Tibial nerve (tissue), 4 donors: Measurements from ENCODE around the gene ARF3. TPM values are rescaled to one million over a fixed set of nuclear protein-coding genes. Genes with fewer than 3 reads are reported as not detected.

Experiments
- DNase-seq, 2 donors: peaks; one replicate each; pipeline ENCODE4 v3.0.0-alpha.2; 2019; ENCODE audit warnings: low spot score in 2 of 2
- H3K27ac ChIP-seq, 4 donors: fragments of 200-600 bp; sonication (generic) in 3 of 4; one replicate each; pipeline ENCODE4 v1.5.1; 2017 to 2019; ENCODE audit warnings: mild to moderate bottlenecking in 1 of 4
- H3K27me3 ChIP-seq, 2 donors: fragments of 200-600 bp; sonication (generic) in 1 of 2; one replicate each; pipeline versions ENCODE4 v1.5.1 to v1.6.0; 2017 to 2019
- H3K36me3 ChIP-seq, 3 donors: fragments of 200-600 bp; sonication (generic); one replicate each; pipeline ENCODE4 v1.5.1; 2018 to 2019
- H3K4me1 ChIP-seq, 4 donors: fragments of 200-600 bp; sonication (generic) in 3 of 4; one replicate each; pipeline ENCODE4 v1.5.1; 2017 to 2019
- H3K4me3 ChIP-seq, 4 donors: fragments of 200-600 bp; sonication (generic) in 3 of 4; one replicate each; pipeline ENCODE4 v1.5.1; 2017 to 2019; ENCODE audit warnings: mild to moderate bottlenecking in 1 of 4, moderate library complexity in 1 of 4
- H3K9me3 ChIP-seq, 4 donors: fragments of 200-600 bp; sonication (generic) in 3 of 4; one replicate each; pipeline ENCODE4 v1.5.1; 2017 to 2019
- CTCF ChIP-seq, 5 experiments: fragments of 200-600 bp in 3 of 5; fragments of 450-650 bp in 2 of 5; sonication (generic) in 3 of 5; IDR thresholded peaks; one replicate each; pipeline ENCODE4 v1.5.1; 2016 to 2019; ENCODE audit warnings: antibody characterized with exemption in 5 of 5, mild to moderate bottlenecking in 3 of 5, moderate library complexity in 2 of 5
- EP300 ChIP-seq, 2 donors: sonication (generic); formaldehyde crosslinking; IDR thresholded peaks; one replicate each; pipeline ENCODE4 v1.6.1; 2017; ENCODE audit warnings: antibody characterized with exemption in 2 of 2, mild to moderate bottlenecking in 1 of 2
- POLR2A ChIP-seq, 2 donors: fragments of 450-650 bp; IDR thresholded peaks; one replicate each; pipeline ENCODE4 v1.6.1; 2017; ENCODE audit warnings: antibody characterized with exemption in 2 of 2, mild to moderate bottlenecking in 2 of 2, moderate library complexity in 2 of 2
- WGBS, 2 donors: methylation state at CpG; one replicate each; pipeline ENCODE4 v1.1.5; 2018; 5-methylcytosine and 5-hydroxymethylcytosine counted together
- total RNA-seq, 4 donors: library from RNA; depleted of rRNA; stranded (reverse); fragments of >200 nt; gene quantifications; one replicate each; pipeline ENCODE4 v1.1.0, GENCODE V29; 2016

Gene ARF3
- total RNA-seq, 4 donors from 2014 or later, result 45.3 to 55.2 (median 49.3) TPM

GRCh38 chr12:48943221-48943620 is 14.1 kb downstream of the ARF3 start:
- Histone ChIP-seq H3K36me3 (peaks cover 4 to 32% (median 14%) of the 10 kb centered on the region in 3 donors), H3K27me3 (no peaks in the 10 kb centered on the region), H3K27ac (no peak overlapping the region), H3K9me3 (no peaks in the 10 kb centered on the region), H3K4me1 (peaks cover 0 to 18% (median 0%) of the 10 kb centered on the region in 4 donors), H3K4me3 (no peak overlapping the region)
- TF ChIP-seq EP300 (IDR thresholded peaks at IDR 0.05) (no peak), POLR2A (IDR thresholded peaks at IDR 0.05) (no peak), CTCF (IDR thresholded peaks at IDR 0.05) (no peak)
- WGBS, 2 donors, result 86 to 88% methylated on average over 4 of the region's 4 CpGs
- no peak for DNase-seq

- no peaks in the 10 kb centered on the region for H3K27me3 ChIP-seq
- no peak for DNase-seq
- H3K27ac ChIP-seq, result no peak overlapping the region
- no peak overlapping the region for H3K4me3 ChIP-seq
- 76 to 86% methylated on average over 3 of the region's 3 CpGs for whole genome bisulfite sequencing, 2 donors
- TF ChIP-seq POLR2A (IDR thresholded peaks at IDR 0.05), result no peak
- no peak for TF ChIP-seq CTCF (IDR thresholded peaks at IDR 0.05)
- TF ChIP-seq EP300 (IDR thresholded peaks at IDR 0.05), result no peak
- peaks cover 0 to 17% (median 0%) of the 10 kb centered on the region in 4 donors for H3K4me1 ChIP-seq
- H3K9me3 ChIP-seq, result no peaks in the 10 kb centered on the region
- H3K36me3 ChIP-seq, result peaks cover 4 to 55% (median 14%) of the 10 kb centered on the region in 3 donors
Measured at GRCh38 chr12:48940181-48940580, 17.1 kb downstream of the ARF3 start.

- 84 to 87% methylated on average over 7 of the region's 7 CpGs for WGBS, 2 donors
- Histone ChIP-seq H3K36me3 (peaks cover 4 to 69% (median 14%) of the 10 kb centered on the region in 3 donors), H3K27ac (no peak overlapping the region), H3K27me3 (no peaks in the 10 kb centered on the region), H3K4me3 (no peak overlapping the region), H3K9me3 (no peaks in the 10 kb centered on the region), H3K4me1 (peaks cover 0 to 15% (median 0%) of the 10 kb centered on the region in 4 donors)
- no peak for TF ChIP-seq POLR2A (IDR thresholded peaks at IDR 0.05)
- TF ChIP-seq CTCF (IDR thresholded peaks at IDR 0.05), result no peak
- no peak for TF ChIP-seq EP300 (IDR thresholded peaks at IDR 0.05)
- no peak for DNase-seq
Measured at GRCh38 chr12:48938805-48939204, 18.5 kb downstream of the ARF3 start.

- Histone ChIP-seq H3K4me3 (no peak overlapping the region), H3K4me1 (peaks cover 0 to 11% (median 0%) of the 10 kb centered on the region in 4 donors), H3K27me3 (no peaks in the 10 kb centered on the region), H3K27ac (no peak overlapping the region), H3K36me3 (peaks cover 4 to 85% (median 14%) of the 10 kb centered on the region in 3 donors), H3K9me3 (no peaks in the 10 kb centered on the region)
- 73 to 74% methylated on average over 4 to 6 of the region's 6 CpGs for WGBS, 2 donors
- no peak for TF ChIP-seq CTCF (IDR thresholded peaks at IDR 0.05)
- no peak for TF ChIP-seq POLR2A (IDR thresholded peaks at IDR 0.05)
- TF ChIP-seq EP300 (IDR thresholded peaks at IDR 0.05), result no peak
- DNase-seq, result no peak
Measured at GRCh38 chr12:48937170-48937569, 20.1 kb downstream of the ARF3 start.

GRCh38 chr12:48936379-48936979 is 20.8 kb downstream of the ARF3 start:
- peak; percentile 72 to 95 (median 75) for TF ChIP-seq CTCF (IDR thresholded peaks at IDR 0.05)
- TF ChIP-seq EP300 (IDR thresholded peaks at IDR 0.05), result no peak
- H3K27me3 ChIP-seq, result no peaks in the 10 kb centered on the region
- DNase-seq, result peak; percentile 69 to 89
- no peak overlapping the region for H3K4me3 ChIP-seq
- no peak overlapping the region for H3K27ac ChIP-seq
- H3K4me1 ChIP-seq, result peaks cover 0 to 11% (median 0%) of the 10 kb centered on the region in 4 donors
- peaks cover 4 to 90% (median 13%) of the 10 kb centered on the region in 3 donors for H3K36me3 ChIP-seq
- H3K9me3 ChIP-seq, result no peaks in the 10 kb centered on the region
